Dermis blood vessel endothelial cell (primary cell): Measurements from ENCODE around the gene LMOD2. TPM values are rescaled to one million over a fixed set of nuclear protein-coding genes. Genes with fewer than 3 reads are reported as not detected.

Experiments used
- DNase-seq: peaks from one replicate; pipeline ENCODE4 v3.0.0; 2010
- total RNA-seq: library from RNA; depleted of rRNA; stranded (reverse); fragments of >200 nt; gene quantifications from 2 replicates; pipeline ENCODE4 v1.2.3, GENCODE V29; 2014

LMOD2 gene, protein sequence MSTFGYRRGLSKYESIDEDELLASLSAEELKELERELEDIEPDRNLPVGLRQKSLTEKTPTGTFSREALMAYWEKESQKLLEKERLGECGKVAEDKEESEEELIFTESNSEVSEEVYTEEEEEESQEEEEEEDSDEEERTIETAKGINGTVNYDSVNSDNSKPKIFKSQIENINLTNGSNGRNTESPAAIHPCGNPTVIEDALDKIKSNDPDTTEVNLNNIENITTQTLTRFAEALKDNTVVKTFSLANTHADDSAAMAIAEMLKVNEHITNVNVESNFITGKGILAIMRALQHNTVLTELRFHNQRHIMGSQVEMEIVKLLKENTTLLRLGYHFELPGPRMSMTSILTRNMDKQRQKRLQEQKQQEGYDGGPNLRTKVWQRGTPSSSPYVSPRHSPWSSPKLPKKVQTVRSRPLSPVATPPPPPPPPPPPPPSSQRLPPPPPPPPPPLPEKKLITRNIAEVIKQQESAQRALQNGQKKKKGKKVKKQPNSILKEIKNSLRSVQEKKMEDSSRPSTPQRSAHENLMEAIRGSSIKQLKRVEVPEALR
- total RNA-seq, result not detected in 2 replicates

DNA sequence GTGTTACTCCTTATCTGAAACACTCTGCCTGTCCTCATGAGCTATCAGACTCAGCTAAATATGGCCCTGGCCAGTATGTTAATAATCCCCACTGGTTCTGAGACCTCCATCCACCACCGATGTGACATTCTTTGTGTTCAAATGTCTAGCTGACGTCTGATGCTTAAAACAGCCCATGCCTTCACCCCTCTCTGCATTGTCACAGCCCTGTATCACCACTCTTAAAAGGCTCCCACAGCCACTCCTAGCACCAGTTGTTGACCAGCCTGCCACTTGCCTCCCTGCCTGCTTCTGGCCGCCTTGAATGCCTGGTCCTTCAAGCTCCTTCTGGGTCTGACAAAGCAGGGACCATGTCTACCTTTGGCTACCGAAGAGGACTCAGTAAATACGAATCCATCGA is at the start of gene LMOD2:
Gene LMOD2 (plus strand): TSS at position 253 of the 400 bp plus-strand sequence. CDS start 98 bp downstream, at position 351.
- DNase-seq, result no peak

DNA sequence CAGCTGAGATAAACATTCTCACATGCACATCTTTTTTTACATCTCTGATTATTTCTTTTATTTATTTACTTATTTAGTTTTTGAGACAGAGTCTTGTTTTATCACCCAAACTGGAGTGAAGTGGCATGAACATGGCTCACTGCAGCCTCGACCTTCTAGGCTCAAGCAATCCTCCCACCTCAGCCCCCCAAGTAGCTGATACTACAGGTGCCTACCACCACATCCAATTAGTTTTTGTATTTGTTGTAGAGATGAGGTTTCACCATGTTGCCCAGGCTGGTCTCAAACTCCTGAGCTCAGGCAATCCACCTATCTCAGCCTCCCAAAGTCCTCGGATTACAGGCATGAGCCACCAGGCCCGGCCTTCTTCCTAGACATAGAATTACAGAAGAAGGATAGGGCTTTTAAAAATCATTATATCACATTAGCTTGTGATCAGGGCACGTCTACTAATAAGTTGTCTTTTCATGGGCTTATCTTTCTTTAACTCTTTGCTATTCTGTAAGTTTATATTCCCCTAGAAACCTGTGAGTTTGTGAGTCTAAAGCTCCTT is 48.2 kb upstream of the LMOD2 start:
- DNase-seq, result no peak

DNA sequence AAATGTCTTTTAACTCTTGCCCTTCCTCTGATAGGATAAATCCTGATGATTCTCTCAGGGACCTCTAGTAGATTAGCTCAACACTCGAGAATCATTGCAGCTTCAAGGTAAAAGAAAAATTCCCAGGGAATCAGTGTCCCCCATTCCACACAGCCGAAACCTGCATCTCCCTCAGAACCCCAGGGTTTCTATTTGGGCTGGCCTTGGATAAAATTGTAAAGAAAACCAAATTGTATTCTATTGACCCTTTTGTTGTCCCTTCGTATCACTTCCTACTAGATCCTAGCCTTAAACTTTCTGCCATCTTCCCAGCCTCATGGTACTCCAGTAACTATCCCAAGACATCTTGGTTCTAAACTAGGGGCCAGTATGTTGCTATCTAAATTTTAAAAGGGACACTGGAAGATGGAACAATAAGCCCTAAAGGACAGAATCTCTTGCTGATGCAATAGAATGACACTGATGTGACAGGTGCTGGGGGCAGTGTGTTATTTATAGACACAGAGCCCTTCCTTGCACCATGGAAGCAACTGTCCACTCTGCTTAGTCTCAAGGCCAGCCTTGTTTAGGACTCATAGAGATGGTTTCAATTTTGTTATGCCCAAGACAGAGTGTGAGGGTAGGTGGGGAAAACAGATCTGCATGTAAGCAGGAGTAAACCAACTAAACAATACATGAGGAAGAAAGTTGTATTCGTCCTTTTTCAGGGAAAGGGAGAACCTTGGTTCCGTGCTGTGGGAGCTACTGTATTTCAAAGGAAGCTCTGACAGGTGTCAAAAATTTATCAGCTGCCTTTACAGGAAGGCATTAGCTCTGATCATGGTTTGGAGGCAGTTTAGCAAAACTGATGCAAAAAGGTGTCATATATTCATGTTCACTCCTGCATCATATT is 46.4 kb upstream of the LMOD2 start:
- no peak for DNase-seq

DNA sequence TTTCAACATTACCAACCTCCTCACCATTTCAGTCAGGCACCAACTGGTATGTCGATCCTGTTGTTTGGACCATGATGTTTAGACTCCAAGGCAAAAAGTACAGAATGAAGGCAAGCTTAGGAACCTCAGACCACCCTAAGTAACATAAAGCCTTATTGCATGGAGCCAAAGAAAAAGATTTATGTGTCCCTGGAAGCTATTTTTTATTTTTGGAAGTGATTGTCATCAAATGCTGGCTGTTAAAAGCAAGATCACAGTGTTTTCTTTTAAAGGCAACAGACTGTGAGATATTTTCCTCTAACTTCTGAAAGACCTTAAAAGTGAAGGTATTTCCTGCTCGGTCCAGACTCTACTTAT is 45.8 kb upstream of the LMOD2 start:
- no peak for DNase-seq

DNA sequence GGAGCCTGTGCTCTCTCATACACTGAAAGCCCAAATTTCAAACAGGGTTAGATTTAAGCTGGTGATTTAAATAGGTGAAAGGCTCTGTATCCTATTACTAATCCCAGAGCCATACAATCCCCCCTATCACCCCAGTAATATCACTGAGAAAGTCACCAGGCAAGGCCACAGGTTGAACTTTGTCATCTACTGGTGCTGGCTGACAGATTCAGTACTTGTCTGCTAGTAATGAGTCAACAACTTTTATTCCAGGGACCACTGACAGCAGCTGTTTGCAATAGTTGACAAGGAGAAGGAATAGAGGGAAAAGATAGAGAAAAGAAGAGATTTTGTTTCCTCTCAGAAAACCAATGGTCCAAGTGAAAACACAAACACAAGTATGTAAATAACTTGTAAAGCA is 43.6 kb upstream of the LMOD2 start:
- no peak for DNase-seq

DNA sequence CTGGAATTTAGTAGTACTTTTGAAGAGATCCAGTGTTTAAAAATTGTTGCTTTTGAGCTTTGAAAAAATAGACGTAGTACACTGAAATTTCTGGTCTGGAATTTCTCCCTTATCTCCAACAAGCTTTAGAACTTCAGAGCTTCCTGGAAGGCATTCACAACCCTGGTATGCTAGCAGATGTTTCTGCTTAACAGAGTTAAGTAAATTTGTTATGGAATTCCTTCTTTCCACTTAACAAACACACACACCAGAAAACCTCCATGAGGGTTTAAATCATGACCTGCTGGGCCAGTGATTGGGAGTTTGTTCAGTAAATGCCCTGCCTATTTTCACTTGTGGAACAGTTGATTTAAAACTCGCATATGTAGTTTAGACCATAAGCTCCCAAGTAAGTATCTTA is 40.3 kb upstream of the LMOD2 start:
- no peak for DNase-seq

DNA sequence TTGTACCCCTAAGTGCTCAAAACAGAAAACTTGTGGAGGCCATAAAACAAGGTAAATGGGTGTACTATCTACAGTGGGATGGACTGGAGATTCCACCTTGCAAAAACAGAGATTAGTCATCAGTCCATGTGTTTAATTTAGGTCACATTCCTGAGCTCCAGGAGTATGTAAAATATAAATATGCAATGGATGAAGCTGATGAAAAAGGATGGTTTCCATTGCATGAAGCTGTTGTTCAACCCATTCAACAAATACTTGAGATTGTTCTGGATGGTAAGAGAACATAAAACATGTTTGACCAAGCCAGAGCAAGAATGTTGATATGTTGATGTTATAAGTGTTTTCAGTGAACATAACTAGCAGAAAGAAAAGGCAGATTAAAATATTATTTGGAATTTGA is 39.4 kb upstream of the LMOD2 start:
- DNase-seq, result no peak

DNA sequence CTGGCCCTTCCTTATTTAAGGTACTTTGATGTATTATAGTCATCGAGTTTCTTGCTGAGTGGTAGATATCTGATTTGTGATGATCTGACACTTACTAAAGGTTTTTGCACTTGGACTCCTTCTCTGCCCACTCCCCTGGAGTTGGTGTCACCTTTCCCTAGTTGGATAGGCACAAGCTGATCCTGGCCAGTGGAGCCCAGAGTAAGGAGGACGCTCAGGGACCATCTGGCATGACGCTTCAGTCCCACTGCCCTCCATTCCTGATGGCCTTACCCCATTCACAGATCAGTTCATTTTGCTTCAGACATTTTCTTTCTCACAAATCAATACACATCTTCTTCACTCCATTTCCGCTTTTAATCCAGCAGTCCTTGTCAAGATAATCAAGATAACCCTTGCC is 34.0 kb upstream of the LMOD2 start:
- DNase-seq, result no peak

DNA sequence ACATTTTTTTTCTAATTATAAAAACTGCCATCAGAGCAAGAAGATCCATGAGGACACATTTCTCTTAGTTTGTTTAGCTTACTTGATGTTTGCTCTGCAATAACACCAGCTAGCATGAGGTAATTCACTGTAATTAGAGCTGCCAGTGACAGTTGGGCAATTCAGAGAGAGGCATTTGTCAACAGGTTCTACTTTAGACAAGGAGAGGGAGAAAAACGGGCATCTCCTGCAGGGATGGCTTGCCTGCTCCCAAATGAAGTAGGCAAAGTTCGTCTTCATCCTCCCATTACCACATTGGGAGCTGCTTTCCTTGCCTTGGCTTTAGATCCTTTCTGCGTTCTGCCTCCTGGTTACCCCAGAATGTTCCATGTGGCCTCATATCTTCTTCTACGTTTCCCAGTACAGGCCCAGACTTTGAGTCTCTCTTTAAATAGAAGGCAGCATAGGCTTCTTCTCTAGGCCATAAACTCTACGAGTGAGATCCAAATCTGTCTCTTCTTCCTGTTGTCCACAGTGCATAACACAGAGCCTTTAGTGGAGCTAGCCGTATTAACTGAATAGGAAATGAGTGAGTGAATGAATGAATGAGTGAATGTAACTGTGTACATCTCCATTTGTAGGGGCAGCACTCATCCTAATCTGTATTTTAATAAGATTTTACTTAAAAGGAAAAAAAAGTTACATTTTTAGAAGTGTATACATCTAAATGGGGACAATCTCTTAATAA is 32.8 kb upstream of the LMOD2 start:
- no peak for DNase-seq

DNA sequence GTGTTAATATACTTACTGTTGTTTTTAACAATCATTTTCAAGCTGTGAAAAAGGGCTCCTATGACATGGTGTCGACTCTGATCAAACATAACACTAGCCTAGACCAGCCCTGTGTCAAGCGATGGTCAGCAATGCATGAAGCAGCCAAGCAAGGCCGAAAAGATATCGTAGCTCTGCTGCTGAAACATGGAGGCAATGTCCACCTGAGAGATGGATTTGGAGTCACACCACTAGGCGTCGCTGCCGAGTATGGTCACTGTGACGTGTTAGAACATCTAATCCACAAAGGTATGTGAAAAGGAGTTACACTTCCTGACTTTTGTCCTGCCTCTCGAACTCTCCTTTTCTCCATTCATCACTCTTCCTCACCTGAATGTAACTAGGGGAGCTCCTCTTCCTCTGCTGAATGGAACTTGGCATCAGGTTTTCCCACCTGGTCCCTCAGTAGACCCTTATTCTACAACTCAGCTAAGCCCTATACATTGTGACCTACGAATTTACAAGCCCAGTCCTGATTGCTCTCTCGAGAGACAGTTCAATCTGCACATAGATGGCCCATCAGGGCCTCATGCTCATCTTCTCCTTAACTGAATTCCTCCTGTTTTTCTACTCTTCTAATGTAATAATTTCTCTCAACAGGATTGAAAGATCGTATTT is 31.0 kb upstream of the LMOD2 start:
- peak; percentile 49 for DNase-seq

DNA sequence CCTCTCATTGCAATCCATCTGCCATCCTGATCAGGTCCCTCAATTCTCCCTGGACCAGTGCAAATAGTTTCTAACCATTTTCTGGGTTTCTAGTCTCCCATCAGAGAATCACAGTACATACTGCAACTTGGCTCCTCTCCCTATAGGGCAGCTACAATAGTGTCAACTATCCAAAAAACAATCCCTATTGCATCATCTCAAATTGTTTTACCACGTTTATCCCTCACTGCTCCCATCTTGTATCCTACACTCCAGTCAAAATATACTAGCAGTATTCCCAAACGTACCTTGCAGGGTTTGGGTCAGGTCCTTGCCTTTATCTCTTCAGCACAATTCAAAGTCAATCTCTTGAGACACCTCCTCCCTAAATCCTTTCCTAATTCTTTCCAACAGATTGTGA is 30.4 kb upstream of the LMOD2 start:
- DNase-seq, result no peak

DNA sequence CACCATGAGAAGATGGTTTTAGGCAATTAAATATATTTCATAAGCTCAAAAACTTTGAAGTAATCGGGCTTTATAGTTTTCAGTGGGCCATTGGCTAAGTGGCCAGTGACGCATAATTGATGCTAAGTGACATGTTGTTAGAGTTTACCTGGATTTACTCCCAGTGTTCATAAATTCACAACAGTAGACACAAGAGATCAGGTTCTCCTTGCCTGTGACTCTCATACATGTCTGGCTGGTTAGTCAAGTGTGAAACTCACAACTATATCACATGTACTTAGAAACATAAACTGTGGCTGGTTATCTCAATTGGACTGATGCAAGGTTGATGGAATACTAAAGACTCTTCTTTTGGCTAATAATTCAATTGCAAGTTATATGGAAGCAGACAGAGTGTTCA is 27.8 kb upstream of the LMOD2 start:
- no peak for DNase-seq

DNA sequence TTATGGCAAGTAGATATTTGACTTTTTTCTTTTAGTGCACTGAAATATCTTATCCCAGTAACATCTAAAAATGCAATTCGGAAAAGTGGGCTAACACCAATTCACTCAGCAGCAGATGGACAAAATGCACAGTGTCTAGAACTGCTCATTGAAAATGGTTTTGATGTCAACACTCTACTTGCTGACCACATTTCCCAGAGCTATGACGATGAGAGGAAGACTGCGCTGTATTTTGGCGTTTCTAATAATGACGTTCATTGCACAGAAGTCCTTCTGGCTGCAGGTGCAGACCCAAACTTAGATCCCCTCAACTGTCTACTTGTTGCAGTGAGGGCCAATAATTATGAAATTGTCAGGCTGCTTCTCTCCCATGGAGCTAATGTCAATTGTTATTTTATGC is 26.8 kb upstream of the LMOD2 start:
- no peak for DNase-seq

DNA sequence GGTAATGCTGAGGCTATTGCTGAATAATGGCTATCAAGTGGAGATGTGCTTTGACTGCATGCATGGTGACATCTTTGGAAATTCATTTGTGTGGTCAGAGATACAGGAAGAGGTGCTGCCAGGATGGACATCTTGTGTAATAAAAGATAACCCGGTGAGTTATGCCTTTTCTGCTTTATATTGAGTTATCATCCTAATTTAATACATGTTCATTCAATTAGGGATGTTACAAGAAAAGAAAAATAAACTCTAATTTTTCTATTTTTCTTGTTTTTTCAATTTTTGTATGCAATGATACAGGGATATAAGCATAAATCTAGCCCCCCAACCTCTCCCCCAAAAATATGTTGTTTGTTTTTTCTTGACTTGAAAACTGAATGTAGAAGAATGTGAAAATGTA is 26.4 kb upstream of the LMOD2 start:
- no peak for DNase-seq

DNA sequence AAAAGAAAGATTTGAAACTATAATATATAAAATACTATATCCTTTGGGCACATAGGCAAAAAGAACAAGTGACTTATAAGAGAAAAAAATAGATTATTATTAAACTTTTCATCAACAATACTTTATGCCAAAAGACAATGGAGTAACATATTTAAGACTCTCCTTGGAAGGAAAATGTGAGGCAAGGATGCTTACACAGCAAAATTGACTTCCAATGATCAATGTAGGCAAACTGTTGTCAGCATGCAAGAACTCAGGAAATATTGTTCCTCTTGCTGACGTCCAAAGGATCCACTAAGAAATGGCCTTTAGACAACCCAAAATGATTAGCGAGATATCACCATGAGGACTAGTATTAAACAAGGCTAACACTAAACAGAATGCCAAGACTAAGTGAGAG is 22.9 kb upstream of the LMOD2 start:
- peak; percentile 17 for DNase-seq

DNA sequence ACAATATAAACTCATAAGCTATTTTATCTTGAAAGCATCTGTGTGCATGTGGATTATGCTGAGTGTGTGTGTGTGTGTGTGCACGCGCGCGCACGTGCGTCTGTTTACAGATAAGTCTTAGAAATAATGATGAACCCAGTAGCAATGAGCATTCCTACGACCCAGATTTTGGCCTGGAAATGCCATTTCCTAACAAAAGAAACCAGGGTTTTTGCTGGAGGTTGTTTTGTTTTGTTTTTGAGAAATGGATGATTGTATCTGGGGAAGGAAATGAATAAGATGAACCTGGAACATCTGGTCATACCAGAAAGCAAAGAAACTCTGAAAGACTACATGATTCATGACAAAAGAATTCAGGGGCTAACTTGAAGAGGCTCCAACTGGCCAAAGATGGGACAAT is 22.1 kb upstream of the LMOD2 start:
- DNase-seq, result peak; percentile 92

DNA sequence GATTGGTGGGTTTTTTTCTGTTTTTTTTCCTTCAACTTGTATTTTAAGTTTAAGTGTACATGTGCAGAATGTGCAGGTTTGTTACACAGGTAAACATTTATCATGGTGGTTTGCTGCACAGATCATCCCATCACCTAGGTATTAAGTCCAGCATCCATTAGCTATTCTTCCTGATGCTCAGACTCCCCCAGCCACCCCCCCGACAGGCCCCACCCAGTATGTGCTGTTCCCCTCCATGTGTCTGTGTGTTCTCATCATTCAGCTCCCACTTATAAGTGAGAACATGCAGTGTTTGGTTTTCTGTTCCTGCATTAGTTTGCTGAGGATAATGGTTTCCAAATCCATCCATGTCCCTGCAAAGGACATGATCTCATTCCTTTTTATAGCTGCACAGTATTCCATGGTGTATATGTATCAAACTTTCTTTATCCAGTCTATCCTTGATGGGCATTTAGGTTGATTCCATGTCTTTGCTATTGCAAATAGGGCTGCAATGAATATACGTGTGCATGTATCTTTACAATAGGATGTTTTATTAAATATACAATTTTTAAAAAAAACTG is 21.6 kb upstream of the LMOD2 start:
- peak; percentile 29 for DNase-seq

DNA sequence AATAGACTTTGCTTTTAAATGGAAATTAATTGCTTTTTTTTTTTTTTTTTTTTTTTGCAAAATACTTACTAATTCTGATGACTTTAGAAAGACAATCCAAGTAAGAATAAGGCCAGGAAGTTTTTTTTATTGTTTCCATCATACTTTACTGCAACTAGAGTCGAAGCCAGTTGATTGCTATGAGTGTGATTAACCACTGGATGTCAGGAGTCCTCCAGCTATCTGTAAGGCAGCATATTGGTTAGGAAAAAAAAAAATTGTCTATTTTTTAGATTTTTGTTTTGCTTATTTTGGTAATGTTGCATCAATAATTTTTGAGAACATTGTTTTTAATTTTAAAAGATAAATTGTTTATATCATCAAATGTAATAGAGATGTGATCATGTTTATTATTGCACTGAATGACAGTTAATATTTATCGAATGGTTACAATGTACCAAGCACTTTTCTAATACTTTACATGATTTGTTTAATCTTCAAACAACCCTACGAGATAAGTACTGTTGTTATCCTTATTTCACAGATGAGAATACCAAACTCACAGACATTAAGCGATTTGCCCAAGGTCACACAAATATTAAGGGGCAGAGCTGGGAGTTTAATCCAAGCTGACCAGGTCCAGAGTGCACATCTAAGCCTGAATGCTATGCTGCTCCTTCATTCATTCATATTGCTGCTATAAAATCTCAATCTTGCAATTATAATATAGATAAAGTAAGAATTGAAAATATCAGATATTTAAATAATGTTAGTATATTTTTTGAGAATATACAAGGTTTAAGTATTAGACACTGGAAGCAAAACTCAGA is 19.9 kb upstream of the LMOD2 start:
- DNase-seq, result peak; percentile 80

DNA sequence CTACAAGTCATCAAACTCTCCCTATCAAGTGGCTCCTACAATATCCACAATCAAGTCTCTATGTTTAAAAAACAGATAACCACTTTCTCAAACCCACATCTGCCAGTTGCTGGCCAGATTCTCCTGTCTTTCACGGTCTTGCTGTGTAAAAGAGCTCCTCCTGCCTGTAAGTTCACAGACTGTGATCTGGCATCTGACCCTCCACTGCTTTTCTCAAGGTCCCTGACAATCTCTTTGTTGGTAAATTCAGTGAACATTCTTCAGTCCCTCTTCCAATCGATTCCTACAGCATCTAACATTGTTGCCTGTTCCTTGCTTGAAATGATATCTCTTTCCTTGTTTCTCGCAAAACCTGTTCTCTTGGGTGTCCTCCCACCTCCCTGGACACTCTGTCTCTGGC is 18.5 kb upstream of the LMOD2 start:
- no peak for DNase-seq

DNA sequence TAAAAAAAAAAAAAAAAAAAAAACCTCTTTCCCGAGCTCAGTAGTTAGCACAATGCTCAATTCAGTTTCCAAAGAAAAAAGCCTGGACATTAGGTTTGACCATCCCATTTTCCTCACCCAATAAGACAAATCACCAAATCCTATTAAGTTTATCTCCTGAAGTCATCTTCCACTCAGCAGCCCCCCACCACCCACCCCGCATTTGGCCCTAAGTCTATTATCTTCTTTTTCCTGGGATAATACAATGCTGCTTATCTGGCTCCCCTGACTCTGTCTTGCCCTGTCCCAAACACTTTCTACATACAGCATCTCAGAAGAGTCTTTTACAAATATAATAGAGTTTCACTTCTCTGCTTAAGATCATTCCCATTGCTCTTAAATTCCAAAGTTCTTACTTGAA is 17.8 kb upstream of the LMOD2 start:
- DNase-seq, result no peak

DNA sequence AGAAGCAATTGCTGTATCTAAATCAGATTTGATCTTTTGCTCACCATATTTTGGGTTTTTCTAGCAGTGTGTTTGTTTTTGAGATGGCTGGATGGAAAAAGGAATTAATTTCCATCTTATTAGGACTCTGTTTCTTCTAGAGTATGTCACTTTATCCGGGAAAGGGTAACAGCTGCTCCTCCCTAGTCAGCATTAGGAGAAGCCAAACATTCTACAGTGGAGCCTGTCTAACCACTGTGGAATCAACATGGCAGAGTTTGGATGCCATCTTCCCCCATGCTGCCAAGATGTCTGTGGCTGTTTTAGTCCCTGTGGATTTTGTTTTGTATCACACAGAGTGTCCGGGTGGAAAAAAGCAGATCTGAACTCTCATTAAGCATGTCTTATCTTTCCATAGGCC is 16.0 kb upstream of the LMOD2 start:
- DNase-seq, result no peak
